Stimulated activated naive B cell treated with anti-CD40 and anti-IgM and Interleukin-4, amounts not matched to agents 10 μg/mL and 1 μg/mL and 100 μg/mL, for 72 hours (primary cell): ENCODE results near the gene DBI.

Experiments used
- ATAC-seq, 2 donors: fragments of 150-1000 bp; cut with Tn5 transposase; replicated peaks; 2 replicates each; pipeline ENCODE4 v1.10.0; 2021; ENCODE audit warnings: moderate library complexity in 1 of 2
- DNase-seq: peaks from one replicate; pipeline ENCODE4 v3.0.0; 2021
- H3K27ac Mint-ChIP-seq: one replicate; pipeline ENCODE4 v1.8.0; 2022; ENCODE audit warnings: mild to moderate bottlenecking, mixed read lengths
- H3K27me3 Mint-ChIP-seq, 2 donors: one replicate each; pipeline ENCODE4 v1.8.0; 2022; ENCODE audit warnings: mixed read lengths in 2 of 2
- H3K36me3 Mint-ChIP-seq, 2 donors: one replicate each; pipeline ENCODE4 v1.8.0; 2022; ENCODE audit warnings: mixed read lengths in 2 of 2, mild to moderate bottlenecking in 1 of 2
- H3K4me1 Mint-ChIP-seq, 2 donors: one replicate each; pipeline ENCODE4 v1.8.0; 2022; ENCODE audit warnings: mixed read lengths in 2 of 2, mild to moderate bottlenecking in 1 of 2
- H3K4me3 Mint-ChIP-seq, 2 donors: one replicate each; pipeline ENCODE4 v1.8.0; 2022; ENCODE audit warnings: mild to moderate bottlenecking in 2 of 2, mixed read lengths in 2 of 2, moderate library complexity in 1 of 2
- H3K9me3 Mint-ChIP-seq, 2 donors: one replicate each; pipeline ENCODE4 v1.8.0; 2022; ENCODE audit warnings: mixed read lengths in 2 of 2, mild to moderate bottlenecking in 1 of 2

The DBI gene

GRCh38 chr2:119421304-119421703 is 54.5 kb downstream of the DBI start:
- peaks cover 35 to 56% of the 10 kb centered on the region in 2 donors for H3K27me3 Mint-ChIP-seq
- no peak overlapping the region for H3K27ac Mint-ChIP-seq
- H3K4me1 Mint-ChIP-seq: peaks cover 2 to 9% of the 10 kb centered on the region in 2 donors
- peaks cover 0 to 6% of the 10 kb centered on the region in 2 donors for H3K36me3 Mint-ChIP-seq
- no peak for DNase-seq
- no peak for ATAC-seq
- no peak overlapping the region for H3K4me3 Mint-ChIP-seq
- H3K9me3 Mint-ChIP-seq: peaks cover 7 to 8% of the 10 kb centered on the region in 2 donors

- peaks cover 39 to 61% of the 10 kb centered on the region in 2 donors for H3K27me3 Mint-ChIP-seq
- H3K4me1 Mint-ChIP-seq: peaks cover 2 to 4% of the 10 kb centered on the region in 2 donors
- no peak overlapping the region for H3K27ac Mint-ChIP-seq
Measured at GRCh38 chr2:119421741-119422140, 55.0 kb downstream of the DBI start.

More at GRCh38 chr2:119421741-119422140, 55.0 kb downstream of the DBI start:
- Mint-ChIP-seq H3K36me3 (peaks cover 0 to 6% of the 10 kb centered on the region in 2 donors), H3K4me3 (no peak overlapping the region), H3K9me3 (peaks cover 7 to 8% of the 10 kb centered on the region in 2 donors)
- ATAC-seq (no peak), DNase-seq (no peak)
